ENCODE measurements around the gene GBGT1.

Gene GBGT1

DNA sequence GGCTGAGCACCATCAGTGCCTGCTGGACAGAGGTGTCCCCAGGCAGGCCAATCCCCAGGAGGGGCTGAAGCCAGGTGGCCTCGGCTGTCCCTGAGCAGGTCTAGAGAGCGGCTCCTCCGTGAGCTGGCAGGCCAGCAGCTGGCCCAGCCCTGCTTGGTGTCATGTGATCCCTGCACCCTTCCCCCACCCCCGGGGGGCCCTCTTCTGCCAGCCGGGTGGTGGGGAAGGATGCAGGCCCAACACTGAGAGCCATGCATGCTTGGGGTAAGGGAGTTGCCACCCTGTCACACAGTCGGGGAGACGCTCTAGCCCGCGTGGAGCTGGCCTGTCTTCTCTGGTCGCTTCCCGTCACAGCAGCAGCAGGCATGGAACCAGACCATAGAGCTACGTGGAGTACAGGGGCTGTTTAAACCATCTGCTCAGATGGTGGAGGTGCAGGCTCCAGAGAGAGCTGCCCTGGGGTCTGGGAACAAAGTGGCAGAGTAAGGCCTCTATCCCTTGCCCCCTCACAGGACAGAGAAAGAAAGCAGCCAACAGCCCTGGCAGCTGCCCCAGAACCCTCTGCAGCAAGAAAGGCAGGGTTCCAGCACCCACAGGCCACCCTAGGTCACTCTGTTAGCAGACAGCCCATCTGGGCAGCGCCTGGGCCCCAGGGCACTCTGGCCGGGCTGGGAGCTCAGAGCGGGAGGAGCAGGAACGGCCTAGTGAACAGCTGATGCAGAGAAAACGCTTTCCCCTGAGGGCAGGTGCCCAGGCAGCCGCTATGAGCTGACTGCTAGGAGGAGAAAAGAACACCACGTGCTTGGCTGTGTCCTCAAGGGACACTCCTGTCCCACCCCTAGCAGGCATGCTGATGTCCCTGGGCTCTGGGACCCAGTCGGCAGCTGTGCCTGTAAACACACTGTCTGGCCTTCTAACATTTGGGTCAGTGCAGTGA, 49.5 kb downstream of the GBGT1 start:
- DNase-seq (ENCODE audit: low read depth in 2 of 2), result no peak

DNA sequence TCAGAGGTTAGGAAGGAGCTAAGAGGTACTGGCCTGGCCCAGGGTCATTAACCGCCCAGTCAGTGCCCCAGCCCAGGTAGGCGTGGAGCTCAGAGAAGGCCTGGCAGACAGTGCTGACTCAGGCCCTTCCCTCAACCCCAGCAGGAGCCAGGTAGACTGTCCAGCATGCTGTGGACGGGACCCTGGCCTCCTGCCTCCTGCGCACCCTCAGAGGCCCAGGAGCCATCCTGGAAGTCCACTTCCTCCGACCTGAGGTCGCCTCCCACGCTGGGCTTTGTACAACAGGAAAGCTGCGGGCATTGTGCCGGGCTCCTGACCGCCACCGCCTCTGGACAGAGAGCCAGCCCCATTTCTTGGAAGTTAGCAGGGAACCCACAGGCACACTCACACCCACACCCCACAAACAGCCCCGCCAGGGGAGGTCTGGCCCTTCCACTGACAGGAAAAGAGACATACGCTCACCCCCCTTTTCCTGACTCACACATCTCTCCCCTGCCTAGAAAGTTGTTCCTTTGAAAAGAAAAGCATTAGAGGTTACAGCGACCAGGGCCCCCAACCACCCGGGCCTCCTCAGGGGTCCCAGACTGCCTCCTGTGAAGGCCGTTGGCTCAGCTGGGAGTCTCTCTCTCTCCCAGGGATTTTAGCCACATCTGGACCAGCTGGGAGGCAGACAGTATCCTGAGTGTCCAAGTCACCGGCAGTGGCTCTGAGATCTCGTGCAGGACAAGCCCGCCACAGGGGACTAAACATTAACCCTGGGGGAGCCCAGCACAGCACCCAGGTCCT, 50.4 kb downstream of the GBGT1 start:
- no peak for DNase-seq (ENCODE audit: low read depth in 2 of 2)

DNA sequence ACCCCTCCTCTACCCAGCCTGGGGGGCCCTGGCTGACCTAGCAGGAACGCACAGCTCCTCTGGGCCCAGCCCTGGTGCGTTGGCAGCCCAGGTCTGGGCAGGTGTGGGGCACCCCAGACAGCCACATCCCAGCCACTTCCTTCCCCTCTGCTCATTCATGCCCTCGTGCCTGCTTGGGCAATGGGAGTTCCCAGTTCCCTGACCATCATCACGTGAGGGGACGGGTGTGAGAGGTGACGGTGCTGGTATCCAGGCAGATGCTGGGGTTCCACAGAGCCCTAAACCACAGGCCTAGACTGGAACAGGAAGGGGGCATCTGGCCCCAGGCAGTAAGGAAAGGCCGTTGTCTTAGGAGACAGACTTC, 51.1 kb downstream of the GBGT1 start:
- DNase-seq (ENCODE audit: low read depth in 2 of 2), result no peak

DNA sequence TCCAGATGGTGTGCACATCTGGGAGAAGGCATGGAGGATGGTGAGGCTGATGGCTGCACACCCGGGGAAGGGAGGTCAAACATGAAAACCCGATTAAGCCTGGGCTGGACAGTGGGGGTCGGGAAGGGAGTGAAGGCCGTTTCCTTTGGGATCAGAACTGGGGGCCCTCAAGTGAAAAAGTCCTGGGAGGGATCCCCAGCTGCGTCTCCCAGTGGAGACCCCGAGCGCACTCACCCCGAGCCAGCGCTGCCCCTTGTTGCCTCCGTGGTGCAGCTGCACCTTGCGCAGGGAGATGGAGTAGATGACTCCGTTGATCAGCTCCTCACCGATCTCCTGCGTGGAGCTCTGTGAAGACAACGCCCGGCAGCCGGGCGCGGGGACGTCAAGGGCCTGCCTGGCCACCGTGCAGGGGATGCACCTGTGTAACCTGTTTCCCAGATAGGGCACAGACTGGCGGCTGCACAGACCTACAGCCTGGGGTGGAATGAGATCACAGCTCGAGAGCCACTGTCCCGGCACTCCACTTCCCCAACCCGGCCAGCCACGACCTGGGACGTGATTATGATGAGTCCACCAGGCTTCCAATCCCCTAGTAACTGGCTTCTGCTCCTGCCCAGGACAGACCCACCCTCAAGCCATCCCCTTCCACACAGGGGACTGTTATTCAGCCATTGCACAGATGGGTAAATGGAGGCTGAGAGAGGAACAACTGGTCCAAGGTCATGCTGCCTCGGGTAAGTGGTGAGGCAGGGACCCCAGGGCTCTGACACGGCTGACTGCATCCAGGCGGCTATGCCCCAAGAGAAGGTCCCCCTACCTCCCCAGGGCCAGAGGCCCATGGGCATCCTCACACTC, 51.7 kb downstream of the GBGT1 start:
- no peak for DNase-seq (ENCODE audit: low read depth in 2 of 2)

DNA sequence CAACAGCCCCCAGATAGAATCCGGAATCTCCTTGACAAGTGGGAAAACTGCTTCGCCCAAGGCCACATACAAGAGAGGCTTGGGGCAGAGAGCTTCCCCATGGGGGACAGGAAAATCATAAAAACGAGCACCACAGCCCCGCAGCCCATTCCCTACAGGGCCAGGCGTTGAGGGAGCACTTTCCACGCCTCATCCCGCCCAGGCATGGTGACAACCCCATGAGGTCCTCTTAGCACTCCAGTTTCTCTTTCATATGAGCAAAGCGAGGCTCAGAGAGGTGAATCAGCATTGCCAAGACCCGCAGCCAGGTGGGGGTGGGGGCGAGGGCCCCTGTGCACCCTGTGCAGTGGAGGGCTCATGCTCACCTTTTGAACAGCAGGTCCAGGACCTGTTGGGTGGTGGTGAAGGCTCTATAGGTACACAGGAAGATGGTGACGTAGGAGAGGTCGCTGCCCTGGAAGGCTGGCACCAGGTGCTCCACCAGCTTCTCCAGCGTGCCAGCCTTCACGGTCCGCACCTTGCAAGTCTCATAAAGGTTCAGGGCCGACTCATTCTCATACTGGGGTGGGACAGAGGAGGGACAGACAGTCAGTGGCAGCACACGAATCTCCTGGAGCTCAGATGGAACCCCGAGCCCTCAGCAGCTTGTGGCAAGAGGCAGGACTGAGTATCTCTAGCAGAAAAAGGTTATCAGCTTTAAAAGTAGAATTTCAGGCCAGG, 53.6 kb downstream of the GBGT1 start:
- no peak for DNase-seq (ENCODE audit: low read depth in 2 of 2)

DNA sequence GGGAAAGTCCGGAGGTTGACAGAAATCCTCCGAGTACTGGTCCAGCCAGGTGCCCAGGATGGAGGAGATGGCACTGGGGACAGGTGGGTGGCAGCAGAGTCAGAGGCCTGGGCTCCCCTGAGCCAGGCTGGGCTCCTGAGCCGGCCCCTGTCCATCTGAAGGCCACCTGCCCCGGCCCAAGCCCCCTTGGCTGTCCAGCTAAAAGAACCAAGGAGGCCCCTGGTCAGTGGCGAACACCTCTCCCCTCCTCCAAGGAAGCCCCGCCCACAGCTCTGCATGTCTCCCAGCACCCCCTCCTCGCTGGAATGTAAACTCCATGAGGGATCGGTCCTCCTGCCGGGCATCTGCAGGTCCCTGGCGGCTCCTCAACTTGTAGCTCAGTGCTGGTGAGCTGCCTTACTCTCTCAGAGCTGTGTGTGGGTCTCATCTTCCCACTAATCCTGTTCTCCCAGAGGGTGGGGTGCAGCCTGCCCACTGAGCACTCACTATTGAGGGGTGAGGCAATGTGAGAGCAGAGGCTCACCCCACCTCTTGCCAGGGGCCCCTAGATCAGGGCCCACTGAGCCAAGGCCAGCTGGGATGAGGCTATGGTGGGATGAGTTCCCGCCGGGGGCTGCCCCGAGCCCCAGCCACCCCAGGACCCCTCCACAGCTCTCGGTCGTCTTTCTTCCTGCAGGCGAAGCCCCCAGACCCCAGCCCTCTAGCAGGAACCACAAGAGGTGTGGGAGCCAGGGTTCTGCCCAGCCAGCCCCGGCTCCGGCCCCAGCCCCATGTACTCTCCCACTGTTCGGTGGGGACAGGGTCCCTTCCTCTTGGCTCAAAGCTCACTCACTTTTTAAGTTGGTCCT, 54.7 kb downstream of the GBGT1 start:
- DNase-seq (ENCODE audit: low read depth in 2 of 2), result no peak

DNA sequence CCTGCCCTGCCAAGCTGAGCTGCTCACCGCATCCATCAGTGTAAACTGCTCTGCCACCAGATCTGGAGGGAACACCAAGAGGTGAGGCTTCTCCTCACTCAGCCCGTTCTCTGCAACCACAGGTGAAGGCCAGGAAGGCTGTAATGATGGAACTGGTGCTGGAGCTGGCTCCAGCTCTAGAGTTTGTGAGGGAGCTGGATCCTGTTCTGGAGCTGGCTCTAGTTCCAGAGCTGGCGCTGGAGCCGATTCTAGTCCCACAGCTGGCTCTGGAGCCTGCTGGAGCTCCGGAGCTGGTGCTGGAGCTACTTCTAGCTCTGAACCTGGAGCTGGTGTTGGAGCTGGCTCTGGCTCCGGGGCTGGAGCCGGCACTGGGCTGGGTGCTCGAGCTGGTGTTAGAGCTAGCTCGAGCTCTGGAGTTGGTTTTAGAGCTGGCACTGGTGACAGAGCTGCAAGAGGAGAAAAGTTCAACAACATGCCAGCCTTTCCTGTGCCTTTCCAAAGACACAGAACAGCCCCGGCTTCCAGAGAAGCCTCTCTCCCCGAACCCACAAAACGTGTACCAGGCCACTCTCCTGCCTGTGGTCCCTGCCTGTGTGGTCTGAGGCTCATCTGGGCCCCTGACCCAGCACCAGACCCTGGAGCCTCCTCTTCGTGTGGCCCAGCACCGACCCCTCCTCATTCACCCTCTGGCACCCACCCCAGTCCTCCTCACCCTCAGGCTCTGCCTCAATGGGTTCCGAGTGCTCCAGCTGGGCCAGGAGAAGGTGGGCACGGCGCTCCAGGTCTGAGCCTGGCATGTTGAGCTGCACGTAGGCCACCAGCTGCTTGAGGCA, 55.5 kb downstream of the GBGT1 start:
- no peak for DNase-seq (ENCODE audit: low read depth in 2 of 2)

DNA sequence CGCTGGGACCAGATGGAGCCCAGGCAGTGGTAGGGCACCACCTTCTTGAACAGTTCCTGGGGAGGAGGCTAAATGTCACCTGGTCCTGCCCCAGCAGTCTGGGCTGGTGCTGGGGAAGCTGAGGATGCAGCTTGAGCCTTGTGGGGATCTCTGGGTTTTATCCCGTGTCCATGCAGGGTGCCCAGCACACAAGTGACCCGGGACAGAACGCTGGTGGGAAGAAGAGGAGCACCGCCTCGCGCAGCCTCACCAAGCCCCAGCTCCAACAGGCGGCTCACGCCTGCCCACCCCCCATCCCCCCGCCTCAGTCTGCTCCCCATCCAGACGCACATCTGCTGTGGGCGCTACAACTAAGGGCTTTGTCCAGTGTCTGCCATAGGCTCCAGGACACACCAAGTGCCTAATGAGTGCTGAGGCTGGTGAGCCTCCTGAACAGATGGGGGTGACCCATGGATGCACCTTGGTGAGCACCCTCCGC, 56.4 kb downstream of the GBGT1 start:
- no peak for DNase-seq (ENCODE audit: low read depth in 2 of 2)

DNA sequence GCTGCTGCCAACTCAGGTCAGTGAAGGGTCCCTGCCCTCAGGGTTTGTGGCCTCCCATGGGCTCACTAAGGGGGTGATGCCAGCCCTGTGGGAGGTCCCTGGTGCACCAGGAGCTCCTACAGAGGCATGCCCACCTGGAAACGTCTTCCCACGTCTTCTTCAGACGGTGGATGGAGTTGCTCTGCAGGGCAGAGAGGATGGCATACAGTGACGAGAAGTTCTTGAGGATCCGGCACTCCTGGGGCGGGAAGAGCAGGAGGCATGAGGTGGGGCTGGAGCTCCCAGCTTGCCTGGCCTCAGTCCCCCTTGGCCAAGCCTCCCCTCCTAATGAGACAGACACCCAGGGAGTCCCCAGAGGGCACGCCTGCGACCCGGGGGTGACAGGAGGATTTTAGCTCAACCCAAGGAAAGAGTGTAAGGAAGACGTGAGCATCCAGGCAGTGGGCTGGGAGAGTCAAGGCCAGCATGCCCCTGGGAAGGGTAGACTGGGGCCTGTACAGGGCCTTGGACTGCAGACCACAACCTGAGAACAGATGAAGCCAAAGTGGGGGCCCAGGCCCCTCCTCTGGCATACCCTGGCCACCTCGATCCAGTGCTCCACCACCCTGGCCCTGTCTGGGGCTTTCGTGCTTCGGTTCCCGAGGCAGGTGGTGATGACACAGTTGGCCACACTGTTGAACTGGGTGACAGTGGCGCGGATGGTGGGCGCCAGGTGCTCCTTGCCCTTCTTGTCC, 57.0 kb downstream of the GBGT1 start:
- no peak for DNase-seq (ENCODE audit: low read depth in 2 of 2)

DNA sequence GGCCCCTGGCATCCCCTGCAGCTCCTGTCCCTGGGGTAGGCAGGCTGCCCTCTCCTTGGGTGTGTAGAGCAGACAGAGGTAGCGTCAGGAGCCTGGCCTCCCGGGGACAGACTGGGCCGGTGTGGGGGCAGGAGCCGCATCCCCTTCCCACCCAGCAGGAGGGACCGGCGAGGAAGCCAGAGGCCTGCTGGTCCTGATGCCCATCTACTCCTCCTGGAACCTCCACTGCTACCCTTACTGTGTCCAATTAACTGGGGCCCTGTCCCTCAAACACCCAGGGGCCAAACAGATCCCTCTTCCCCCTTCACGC, 58.3 kb downstream of the GBGT1 start:
- DNase-seq (ENCODE audit: low read depth in 2 of 2), result no peak

DNA sequence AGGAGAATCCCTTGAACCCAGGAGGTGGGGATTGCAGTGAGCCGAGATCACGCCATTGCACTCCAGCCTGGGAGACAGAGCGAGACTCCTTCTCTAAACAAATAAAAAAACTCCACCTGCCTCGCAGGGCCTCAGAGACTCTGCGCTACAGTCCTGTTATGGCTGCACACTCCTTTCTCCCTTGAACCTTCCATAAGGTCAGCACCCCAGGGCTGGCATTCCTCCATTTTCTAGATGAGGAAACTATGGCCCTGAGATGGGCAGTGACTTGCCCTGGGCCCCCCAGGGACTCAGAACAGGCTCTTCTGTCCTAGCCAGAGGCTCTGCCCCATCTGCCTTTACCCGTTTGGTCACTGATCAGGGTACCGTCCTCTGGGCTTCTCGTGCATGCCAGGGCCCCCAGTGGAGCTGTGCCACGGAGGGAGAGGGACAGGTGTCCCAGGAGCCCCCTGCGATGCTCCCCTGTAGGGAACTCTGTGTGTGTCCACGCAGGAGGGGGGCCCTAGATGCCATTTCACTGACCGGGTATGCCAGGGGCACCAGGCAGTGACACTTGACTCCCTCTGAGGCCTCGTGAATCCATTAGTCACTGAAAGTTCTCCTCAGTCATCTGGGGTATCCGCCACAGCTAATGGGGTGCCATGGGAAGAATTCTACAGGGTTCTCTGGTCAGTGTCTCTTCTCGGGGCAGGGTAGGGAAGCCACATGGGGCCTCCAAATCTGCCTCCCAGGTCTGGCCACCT, 58.8 kb downstream of the GBGT1 start:
- DNase-seq (ENCODE audit: low read depth in 2 of 2), result no peak

DNA sequence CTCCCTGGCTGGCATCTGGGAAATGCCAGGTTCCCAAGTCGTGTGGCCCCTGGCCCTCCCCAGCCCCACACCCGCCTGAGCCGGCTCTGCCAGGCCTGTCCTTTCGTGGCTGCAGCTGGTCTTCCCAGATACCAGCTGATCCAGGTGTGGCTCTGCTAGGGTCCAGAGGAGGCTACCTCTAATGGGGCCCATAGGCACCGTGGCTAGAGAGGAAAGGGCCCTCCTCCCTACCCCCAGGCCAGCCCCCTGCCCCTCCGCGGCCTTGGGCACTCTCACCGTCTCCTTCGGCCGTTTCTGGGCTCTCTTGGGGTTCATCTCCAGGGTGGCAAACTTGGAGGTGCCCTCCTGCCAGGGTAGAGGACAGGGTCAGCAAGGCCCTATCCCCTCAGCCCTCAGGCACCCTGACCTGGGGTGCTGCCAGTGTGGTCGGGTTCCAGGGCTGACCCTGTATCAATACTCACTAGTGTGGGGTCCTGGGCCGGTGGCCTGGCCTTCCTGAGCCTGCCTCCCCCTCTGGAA, 59.7 kb downstream of the GBGT1 start:
- no peak for DNase-seq (ENCODE audit: low read depth in 2 of 2)

DNA sequence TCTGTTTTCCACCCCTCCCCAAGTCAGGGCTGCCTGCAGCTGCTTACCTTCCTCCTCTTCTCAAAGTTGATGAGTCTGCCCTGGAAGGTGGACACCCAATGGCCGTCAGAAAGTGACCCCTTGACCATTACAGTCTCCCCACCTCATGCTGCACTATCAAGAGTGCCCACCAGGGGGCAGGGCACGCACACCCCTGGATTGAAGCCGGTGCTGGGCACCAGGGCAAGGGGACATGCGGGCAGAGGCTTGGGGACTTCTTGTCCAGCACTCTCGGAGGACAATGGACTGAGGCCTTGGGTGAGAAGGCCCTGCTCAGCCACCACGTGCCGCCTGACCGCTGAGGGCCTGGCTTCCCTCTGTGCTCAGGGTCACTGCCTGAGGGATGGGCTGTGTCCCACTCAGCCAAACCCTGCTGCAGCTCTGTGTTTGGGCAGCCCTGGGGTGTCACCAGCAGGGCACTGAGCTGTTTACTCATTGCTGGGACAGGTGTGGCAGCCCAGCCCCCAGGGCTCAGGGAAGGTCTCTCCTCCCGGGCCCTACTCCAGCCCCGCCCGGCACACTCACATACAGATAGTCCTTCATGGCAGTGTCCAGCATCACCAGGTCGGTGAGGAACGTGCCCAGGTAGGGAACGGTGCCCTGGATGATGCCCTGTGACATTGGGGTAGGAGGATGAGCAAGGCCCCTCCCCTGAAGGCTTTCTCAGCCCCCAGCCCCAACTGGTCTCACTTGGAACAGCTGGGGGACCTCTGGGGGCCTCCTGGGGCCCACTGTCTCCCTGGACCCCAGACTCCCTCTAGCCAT, 60.3 kb downstream of the GBGT1 start:
- DNase-seq (ENCODE audit: low read depth in 2 of 2), result no peak
